AG10803 (cell line): ENCODE results near the gene CDKN2C.

ENCODE experiments used
- DNase-seq: peaks from one replicate; pipeline ENCODE4 v3.0.0; 2010; ENCODE audit warnings: low read depth
- H3K4me3 ChIP-seq: 2 replicates; pipeline ENCODE4 v1.5.1; 2011; ENCODE audit warnings: mild to moderate bottlenecking, low read length, control low read depth
- TF ChIP-seq, protein P1 (sequence below): conservative IDR thresholded peaks from 2 replicates; pipeline ENCODE4 v1.5.1; 2011; ENCODE audit warnings: mild to moderate bottlenecking, low read length, control low read depth, inconsistent platforms

The CDKN2C gene

GRCh38 chr1:50971748-50972305, 1.8 kb downstream of the CDKN2C start:
- TF ChIP-seq, protein P1, sequence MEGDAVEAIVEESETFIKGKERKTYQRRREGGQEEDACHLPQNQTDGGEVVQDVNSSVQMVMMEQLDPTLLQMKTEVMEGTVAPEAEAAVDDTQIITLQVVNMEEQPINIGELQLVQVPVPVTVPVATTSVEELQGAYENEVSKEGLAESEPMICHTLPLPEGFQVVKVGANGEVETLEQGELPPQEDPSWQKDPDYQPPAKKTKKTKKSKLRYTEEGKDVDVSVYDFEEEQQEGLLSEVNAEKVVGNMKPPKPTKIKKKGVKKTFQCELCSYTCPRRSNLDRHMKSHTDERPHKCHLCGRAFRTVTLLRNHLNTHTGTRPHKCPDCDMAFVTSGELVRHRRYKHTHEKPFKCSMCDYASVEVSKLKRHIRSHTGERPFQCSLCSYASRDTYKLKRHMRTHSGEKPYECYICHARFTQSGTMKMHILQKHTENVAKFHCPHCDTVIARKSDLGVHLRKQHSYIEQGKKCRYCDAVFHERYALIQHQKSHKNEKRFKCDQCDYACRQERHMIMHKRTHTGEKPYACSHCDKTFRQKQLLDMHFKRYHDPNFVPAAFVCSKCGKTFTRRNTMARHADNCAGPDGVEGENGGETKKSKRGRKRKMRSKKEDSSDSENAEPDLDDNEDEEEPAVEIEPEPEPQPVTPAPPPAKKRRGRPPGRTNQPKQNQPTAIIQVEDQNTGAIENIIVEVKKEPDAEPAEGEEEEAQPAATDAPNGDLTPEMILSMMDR: no peak
- DNase-seq: no peak
- H3K4me3 ChIP-seq: peak overlapping the region; percentile 95

DNA sequence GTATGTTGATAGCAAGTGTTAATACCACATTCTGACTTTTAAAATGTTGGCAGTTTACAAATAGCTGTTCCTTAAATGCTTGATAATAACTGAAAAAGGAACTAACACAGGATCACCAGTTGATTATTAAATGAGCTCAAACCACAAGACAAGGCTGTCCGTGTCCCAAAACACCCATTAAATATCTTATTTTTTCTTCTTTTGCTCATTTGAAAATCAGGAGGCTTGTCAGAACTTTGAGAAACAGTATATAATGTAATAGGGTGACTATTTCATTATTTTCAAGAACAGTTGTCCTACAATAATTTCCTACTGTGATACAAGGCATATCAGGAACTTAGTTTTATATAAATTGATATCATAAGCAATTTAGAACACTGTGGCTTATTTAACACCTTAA, 2.7 kb downstream of the CDKN2C start:
- no peak for DNase-seq

DNA sequence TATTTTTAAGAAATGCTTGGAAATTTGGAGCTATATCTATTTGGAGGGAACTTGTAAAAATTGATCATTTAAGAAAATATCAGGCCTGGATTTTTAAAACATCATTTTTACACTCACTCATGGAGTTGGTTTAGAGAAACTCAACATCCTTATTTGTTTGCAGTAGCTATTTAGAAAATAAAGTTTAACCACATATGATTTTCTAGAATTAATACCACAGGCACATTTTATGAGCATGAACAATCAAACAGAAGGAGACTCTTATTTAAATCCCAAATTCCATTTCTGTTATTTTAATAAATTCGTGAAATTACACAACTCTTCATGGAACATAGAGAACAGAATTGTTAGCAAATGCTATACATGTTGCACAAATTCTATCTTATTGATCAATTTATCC, 3.2 kb downstream of the CDKN2C start:
- H3K4me3 ChIP-seq: peak overlapping the region; percentile 95
- TF ChIP-seq, protein P1: no peak
- DNase-seq: no peak

More for the DNA sequence above, 2.7 kb downstream of the CDKN2C start:
- TF ChIP-seq, protein P1: no peak
- H3K4me3 ChIP-seq: peak overlapping the region; percentile 95

DNA sequence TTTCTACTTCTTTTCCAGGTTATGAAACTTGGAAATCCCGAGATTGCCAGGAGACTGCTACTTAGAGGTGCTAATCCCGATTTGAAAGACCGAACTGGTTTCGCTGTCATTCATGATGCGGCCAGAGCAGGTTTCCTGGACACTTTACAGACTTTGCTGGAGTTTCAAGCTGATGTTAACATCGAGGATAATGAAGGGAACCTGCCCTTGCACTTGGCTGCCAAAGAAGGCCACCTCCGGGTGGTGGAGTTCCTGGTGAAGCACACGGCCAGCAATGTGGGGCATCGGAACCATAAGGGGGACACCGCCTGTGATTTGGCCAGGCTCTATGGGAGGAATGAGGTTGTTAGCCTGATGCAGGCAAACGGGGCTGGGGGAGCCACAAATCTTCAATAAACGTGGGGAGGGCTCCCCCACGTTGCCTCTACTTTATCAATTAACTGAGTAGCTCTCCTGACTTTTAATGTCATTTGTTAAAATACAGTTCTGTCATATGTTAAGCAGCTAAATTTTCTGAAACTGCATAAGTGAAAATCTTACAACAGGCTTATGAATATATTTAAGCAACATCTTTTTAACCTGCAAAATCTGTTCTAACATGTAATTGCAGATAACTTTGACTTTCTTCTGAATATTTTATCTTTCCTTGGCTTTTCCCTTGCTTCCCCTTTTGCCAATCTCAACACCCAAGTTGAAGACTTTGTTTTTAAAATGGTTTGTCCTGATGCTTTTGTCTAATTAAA, 4.0 kb downstream of the CDKN2C start:
- TF ChIP-seq, protein P1: no peak
- DNase-seq: no peak
- H3K4me3 ChIP-seq: no peak overlapping the region

DNA sequence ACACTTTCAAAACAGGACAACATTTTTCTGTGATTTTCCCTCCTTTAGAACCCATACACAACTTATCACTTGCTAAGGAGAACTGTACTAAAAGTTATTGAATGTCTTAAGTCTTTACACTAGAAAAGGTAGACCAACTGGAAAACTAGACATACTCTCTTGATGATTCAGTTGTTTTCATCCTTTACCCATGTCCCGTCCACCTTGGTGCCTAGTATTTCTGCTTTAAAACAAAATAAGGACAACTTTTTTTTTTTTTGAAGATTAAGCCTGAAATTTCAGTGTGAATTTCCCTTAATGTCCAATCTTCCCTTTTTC, 4.5 kb downstream of the CDKN2C start:
- no peak for DNase-seq
- TF ChIP-seq, protein P1: no peak
- no peak overlapping the region for H3K4me3 ChIP-seq

DNA sequence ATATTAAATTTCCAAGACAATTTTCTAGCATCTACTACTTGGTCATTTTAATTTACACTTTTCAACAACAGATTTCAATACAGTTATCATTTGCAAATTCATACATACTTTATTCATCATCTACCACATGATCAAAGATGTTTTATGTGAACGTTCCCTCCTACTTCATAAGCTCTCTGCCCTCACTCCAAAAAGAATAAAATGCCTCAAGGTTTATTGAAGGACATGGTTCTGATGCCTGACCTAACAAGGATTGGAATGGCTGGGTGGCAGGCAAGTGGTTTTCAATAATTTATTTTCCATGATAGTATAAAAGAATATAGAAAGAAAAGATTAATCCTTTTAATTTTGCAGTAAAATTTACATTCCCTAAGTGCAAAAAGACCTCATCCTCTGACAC, 5.4 kb downstream of the CDKN2C start:
- TF ChIP-seq, protein P1: no peak
- H3K4me3 ChIP-seq: no peak overlapping the region
- peak; percentile 21 for DNase-seq
